ENCODE measurements around the gene CIPC.

- TF ChIP-seq CTCF (conservative IDR thresholded peaks at IDR 0.05; ENCODE audit: low read length) (no peak), EZH2phosphoT487 (IDR thresholded peaks at IDR 0.05; ENCODE audit: borderline replicate concordance, low read depth, low read length) (no peak)
Measured at GRCh38 chr14:77109656-77110055, 11.6 kb downstream of the CIPC start.
